ENCODE measurements around the gene NDOR1.

The NDOR1 gene

GRCh38 chr9:137205126-137206069 is at the start of gene NDOR1, which contains the start of gene TMEM203:
TSS of gene NDOR1 (plus strand) at chr9:137205700. CDS start at chr9:137205778, 78 bp downstream.
TSS of gene TMEM203 (minus strand) at chr9:137205648. CDS start at chr9:137205414, 234 bp downstream.
- Histone ChIP-seq H3K27ac (peak within 1 kb of the TSS; percentile 31 to 93 (median 86)), H3K4me3 (peak within 1 kb of the TSS; percentile 68 to 99 (median 94))

GRCh38 chr9:137156567-137157375 is 48.7 kb upstream of the NDOR1 start:
- Histone ChIP-seq H3K4me3 (peak overlapping the region in 3 of 7 experiments; percentile 2 to 23 (median 18)), H3K27ac (no peak overlapping the region)

DNA sequence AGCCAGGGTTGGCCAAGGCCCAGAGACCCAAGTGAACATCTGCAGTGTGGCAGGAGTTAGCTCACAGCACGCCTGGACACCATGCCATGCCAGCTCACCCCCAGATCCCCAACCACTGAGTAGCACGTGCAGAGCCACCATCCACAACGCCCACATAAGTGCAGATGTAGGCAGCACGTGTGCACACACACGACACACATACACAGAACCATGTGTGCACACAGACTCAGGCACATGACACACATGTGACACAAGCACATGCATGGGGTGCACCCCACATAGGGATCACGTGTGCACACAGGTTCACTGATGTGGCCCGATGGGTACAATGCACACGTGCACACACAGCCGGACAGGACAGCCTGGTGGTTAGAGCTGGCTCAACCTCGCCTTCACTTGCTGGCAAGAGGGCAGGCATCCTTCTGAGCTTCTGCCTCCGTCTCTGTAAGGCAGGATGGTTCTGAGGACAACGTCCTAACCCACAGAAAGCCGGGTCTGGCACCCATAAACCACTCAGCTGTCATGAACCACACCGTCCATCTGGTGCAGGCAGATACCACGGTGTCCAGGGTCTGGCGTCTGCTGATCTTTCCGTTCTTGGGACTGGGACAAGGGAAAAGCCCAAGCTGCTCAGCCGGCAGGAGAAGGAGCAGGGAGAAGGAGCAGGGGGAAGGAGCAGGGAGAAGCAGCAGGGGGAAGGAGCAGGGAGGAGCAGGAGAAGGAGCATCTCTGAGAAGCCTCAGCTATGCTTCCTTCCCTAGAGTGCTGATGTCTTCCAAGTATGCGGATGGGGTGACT is 47.7 kb upstream of the NDOR1 start:
- Histone ChIP-seq H3K4me3 (no peak overlapping the region), H3K27ac (no peak overlapping the region)

DNA sequence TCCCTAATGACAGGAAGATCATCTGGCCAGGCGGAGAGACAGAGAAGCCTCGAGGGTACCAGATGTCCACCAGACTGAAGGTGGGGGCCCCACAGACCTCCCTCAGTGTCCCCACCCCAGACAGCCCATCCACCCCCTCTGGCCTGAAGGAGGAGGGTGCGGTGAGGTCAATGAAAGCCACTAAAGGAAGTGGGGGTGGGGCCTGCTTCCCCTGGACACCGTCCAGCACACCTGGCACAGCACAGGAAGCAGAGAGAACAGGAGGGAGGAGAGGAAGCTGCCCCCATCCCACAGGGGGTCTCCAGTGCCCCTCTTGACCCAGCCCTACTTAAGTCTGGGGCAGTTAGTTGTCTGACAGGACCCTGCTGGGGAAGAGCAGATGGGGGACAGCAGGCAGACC is 46.9 kb upstream of the NDOR1 start:
- no peak overlapping the region for H3K27ac ChIP-seq
- no peak overlapping the region for H3K4me3 ChIP-seq

GRCh38 chr9:137159105-137160053 is 46.1 kb upstream of the NDOR1 start:
- no peak overlapping the region for H3K27ac ChIP-seq

DNA sequence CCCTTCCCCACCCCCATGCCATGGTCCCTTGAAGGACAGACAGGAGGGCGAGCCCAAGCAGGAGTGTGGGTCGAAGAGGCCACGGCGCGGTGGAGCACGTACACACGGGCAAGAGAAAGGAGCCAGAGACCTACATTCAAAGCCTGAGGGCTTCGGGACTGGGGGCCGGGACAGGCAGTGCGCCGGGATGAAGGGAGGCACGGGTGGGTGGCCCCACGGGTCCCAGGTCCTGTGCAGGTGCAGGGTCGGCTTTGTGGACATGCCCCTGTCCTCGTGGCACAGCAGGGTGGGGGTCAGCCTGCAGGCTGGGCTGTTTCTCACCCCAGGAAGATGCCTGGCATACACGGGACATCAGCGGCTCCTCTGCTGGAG is 45.5 kb upstream of the NDOR1 start:
- no peak overlapping the region for H3K4me3 ChIP-seq
- H3K27ac ChIP-seq, result no peak overlapping the region

More at GRCh38 chr9:137159105-137160053, 46.1 kb upstream of the NDOR1 start:
- H3K4me3 ChIP-seq, result no peak overlapping the region

DNA sequence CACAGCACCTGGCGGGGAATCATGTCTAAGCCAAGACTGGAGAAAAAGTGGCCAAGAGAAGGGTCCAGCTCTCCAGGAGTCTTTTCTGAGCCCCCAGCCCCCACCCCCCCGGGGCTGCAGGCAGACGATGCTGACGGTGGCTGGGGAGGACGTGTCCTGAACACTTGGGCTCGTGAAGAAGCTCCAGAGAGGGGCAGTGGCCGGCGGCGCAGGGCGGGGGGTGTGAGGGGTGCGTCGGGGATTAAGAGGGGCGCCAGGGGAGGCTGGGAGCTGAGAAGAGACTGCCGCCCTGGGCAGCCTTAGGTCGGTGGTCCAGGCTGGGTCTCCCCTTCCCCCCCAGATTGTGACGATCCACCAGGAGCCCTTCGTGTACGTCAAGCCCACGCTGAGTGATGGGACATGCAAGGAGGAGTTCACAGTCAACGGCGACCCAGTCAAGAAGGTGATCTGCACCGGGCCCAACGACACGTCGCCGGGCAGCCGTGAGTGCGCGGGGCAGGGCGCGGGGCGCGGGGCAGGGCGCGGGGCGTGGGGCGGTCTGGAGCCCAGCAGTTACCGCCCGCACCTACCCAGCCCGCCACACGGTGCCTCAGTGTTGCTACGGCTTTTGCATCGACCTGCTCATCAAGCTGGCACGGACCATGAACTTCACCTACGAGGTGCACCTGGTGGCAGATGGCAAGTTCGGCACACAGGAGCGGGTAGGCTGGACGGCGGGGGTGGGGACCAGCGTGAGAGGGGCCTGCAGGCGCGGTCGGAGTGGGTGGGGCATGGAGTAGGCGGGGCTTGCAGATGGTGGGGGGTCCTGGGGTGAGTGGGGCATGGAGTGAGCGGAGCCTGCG is 44.6 kb upstream of the NDOR1 start:
- Histone ChIP-seq H3K27ac (no peak overlapping the region), H3K4me3 (no peak overlapping the region)

DNA sequence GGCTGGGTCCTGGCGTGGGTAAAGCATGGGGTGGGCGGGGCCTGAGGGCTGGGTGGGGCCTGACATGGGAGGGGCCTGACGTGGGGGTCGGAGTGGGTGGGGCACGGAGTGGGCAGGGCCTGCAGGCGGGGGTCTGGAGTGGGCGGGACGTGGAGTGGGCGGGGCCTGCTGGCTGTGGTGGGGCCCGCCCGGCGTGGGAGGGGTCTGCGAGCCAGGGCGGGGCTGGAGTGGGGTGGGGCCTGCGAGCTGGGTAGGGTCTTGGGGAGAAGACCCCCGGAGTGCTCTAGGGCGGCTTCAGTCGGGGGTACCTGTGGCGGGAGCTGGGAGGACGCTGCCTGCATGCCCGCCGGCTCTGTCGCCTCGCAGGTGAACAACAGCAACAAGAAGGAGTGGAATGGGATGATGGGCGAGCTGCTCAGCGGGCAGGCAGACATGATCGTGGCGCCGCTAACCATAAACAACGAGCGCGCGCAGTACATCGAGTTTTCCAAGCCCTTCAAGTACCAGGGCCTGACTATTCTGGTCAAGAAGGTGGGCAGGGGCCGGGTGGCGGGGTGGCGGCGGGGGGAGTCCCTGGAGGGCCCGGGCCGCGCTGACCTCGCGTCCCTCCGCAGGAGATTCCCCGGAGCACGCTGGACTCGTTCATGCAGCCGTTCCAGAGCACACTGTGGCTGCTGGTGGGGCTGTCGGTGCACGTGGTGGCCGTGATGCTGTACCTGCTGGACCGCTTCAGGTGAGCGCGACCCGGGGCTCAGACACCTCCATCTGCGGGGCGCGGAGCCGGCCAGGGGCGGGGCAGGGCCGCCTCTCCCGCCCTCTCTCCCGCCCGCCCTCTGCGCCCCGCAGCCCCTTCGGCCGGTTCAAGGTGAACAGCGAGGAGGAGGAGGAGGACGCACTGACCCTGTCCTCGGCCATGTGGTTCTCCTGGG is 43.7 kb upstream of the NDOR1 start:
- Histone ChIP-seq H3K4me3 (peak overlapping the region in 1 of 7 experiments; percentile 9), H3K27ac (peak overlapping the region in 1 of 21 experiments; percentile 26)

DNA sequence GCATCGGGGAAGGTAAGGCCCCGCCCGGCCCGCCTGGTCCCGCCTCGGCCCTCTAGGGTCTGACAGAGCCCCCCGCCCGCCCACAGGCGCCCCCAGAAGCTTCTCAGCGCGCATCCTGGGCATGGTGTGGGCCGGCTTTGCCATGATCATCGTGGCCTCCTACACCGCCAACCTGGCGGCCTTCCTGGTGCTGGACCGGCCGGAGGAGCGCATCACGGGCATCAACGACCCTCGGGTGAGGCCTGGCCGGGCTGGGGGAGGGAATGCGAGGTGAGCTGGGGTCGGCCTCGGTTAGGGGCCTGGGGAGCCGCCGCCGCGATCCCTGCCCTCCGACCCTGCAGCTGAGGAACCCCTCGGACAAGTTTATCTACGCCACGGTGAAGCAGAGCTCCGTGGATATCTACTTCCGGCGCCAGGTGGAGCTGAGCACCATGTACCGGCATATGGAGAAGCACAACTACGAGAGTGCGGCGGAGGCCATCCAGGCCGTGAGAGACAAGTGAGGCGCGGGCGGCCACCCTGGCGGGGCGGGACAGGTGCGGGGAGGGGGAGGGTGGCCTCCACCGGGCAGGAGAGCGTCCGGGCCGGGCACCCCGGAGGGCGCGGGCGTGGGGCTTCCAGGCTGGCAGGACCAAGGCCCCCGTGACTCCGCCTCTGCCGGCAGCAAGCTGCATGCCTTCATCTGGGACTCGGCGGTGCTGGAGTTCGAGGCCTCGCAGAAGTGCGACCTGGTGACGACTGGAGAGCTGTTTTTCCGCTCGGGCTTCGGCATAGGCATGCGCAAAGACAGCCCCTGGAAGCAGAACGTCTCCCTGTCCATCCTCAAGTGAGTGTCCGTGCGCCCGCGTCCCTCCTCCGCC is 42.8 kb upstream of the NDOR1 start:
- Histone ChIP-seq H3K27ac (peak overlapping the region in 1 of 21 experiments; percentile 26), H3K4me3 (peak overlapping the region in 5 of 7 experiments; percentile 4 to 21 (median 9))

DNA sequence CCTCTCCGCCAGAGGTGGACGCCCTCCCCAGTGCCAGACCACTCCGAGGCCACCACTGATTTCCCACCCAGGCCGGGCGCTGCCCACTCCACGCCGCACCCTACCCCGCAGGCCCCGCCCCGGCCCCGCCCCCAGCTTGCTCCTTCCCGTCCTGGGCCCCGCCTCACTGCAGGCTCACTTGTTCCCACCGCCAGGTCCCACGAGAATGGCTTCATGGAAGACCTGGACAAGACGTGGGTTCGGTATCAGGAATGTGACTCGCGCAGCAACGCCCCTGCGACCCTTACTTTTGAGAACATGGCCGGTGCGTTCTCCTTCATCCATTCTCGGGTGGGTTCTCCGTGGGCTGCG is 42.2 kb upstream of the NDOR1 start:
- H3K27ac ChIP-seq, result peak overlapping the region in 1 of 21 experiments; percentile 26
- H3K4me3 ChIP-seq, result peak overlapping the region in 4 of 7 experiments; percentile 4 to 14 (median 7)

- Histone ChIP-seq H3K4me3 (no peak overlapping the region), H3K27ac (no peak overlapping the region)
These were observed 41.7 kb upstream of the NDOR1 start for GRCh38 chr9:137163805-137164204.

DNA sequence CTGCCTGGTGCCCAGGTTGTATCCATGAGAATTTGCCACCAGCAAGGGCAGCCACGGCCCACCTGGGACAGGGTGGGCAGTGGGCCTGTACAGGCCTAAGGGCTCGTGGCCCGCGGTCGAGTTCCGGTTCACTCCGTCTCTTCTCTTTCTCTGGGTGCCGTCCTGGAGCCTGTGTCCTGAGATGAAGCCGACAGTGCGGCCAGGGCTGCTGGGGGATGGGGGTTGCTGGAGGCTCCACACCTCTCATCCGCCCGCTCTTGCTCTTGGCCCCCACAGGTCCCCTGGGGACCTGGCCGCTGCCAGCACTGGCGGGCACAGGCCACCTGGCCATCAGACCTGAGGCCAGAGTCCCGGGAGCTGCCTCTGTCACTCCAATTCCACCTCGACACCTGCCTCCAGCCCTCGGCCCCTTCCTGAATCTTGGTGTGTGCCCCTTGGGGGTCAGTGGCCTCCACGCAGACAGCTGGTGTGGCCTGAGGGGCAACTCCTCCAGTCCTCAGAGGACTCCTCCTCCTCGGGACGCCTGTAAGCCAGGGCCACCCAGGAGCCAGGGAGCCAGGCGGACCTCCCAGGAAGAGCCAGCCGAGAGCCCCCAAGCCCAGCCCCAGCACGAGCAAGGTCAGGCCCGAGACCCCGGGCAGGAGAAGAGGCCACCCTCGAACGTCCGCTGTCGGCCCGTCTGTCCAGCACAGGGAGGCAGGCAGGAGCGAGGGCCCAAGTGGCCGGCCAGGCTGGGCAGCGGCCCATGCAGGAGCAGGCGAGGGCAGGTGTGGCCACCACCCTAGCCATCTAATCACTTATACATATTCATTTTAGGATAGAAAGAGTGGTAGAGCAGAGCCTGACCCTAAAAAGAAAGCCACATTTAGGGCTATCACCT is 40.9 kb upstream of the NDOR1 start:
- no peak overlapping the region for H3K4me3 ChIP-seq
- no peak overlapping the region for H3K27ac ChIP-seq

DNA sequence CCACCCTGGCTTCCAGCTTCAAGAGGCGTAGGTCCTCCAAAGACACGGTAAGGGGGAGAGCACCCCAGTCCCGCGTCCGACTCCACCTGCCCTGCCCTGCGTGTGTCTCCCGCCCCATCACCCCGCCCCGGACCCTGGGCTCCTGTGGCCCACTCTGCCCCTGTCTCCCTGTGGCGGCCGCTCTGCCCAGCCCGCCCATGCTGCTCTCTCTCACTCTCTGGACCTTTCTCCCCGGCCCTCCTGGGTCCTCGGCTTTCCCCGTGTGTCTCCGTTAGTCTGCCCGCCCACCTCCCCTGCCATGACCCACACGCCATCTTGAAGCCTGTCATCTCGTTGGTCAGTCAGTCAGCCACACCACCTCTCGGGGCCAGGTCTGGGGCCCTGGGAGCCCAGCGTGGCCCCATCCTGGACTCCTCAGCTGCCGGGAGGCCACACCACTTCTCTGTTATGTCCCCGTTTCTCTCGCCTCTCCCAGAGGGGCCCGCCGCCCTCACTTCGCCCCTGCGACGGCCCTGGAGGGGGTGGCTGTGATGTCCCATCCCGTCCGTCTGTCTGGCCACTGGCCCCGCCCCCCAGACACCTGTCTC is 40.2 kb upstream of the NDOR1 start:
- H3K4me3 ChIP-seq, result no peak overlapping the region
- H3K27ac ChIP-seq, result no peak overlapping the region

Measured in skin epidermis (tissue), 12 donors.